Trophoblast cell (in vitro differentiated cells and primary cell): ENCODE measurements around the gene MYO10.
"Not testable (repeated sequence)": the region's sequence is repeated elsewhere in the genome, so short reads cannot be mapped to it uniquely, and the experiment has no call there.

ENCODE experiments used
- DNase-seq, 2 donors: peaks; one replicate each; pipeline ENCODE4 v3.0.0-alpha.2; 2016
- H2AFZ ChIP-seq: 2 replicates; pipeline ENCODE4 v1.6.1; 2013; ENCODE audit warnings: low read length, moderate library complexity, mild to moderate bottlenecking; ENCODE audit not compliant: insufficient read depth, poor library complexity
- H2AK5ac ChIP-seq: 2 replicates; pipeline ENCODE4 v1.6.1; 2013; ENCODE audit warnings: mild to moderate bottlenecking, low read length
- H2BK120ac ChIP-seq: 2 replicates; pipeline ENCODE4 v1.6.1; 2013; ENCODE audit warnings: low read length, mild to moderate bottlenecking, moderate library complexity; ENCODE audit not compliant: insufficient read depth, poor library complexity
- H2BK12ac ChIP-seq: 2 replicates; pipeline ENCODE4 v1.6.1; 2013; ENCODE audit warnings: mild to moderate bottlenecking, low read length, moderate library complexity
- H2BK5ac ChIP-seq: 2 replicates; pipeline ENCODE4 v1.6.1; 2013; ENCODE audit warnings: low read length, low read depth, moderate library complexity, mild to moderate bottlenecking; ENCODE audit not compliant: poor library complexity
- H3K14ac ChIP-seq: 2 replicates; pipeline ENCODE4 v1.6.1; 2013; ENCODE audit warnings: mild to moderate bottlenecking, low read length
- H3K18ac ChIP-seq: 2 replicates; pipeline ENCODE4 v1.6.1; 2013; ENCODE audit warnings: mild to moderate bottlenecking, low read length
- H3K23ac ChIP-seq: 2 replicates; pipeline ENCODE4 v1.6.1; 2013; ENCODE audit warnings: low read length
- H3K27ac ChIP-seq: 2 replicates; pipeline ENCODE4 v1.5.1; 2013; ENCODE audit warnings: low read depth, mild to moderate bottlenecking, inconsistent platforms, low read length, moderate library complexity
- H3K27me3 ChIP-seq: 2 replicates; pipeline ENCODE4 v1.6.1; 2013; ENCODE audit warnings: inconsistent platforms, mild to moderate bottlenecking, low read length, moderate library complexity; ENCODE audit not compliant: insufficient read depth
- H3K36me3 ChIP-seq, 2 experiments: 1 replicate in 1 of 2; 2 replicates in 1 of 2; pipeline ENCODE4 v1.6.1; 2013; ENCODE audit warnings: low read length in 2 of 2, mild to moderate bottlenecking in 2 of 2, moderate library complexity in 1 of 2; ENCODE audit not compliant: insufficient read depth in 2 of 2, control insufficient read depth in 1 of 2
- H3K4ac ChIP-seq: 2 replicates; pipeline ENCODE4 v1.6.1; 2013; ENCODE audit warnings: low read depth, mild to moderate bottlenecking, low read length, moderate library complexity
- H3K4me1 ChIP-seq, 2 experiments: 1 replicate in 1 of 2; 2 replicates in 1 of 2; pipeline ENCODE4 v1.6.1; 2013; ENCODE audit warnings: low read length in 2 of 2, mild to moderate bottlenecking in 2 of 2, moderate library complexity in 1 of 2; ENCODE audit not compliant: insufficient read depth in 2 of 2, control insufficient read depth in 1 of 2
- H3K4me2 ChIP-seq: 2 replicates; pipeline ENCODE4 v1.6.1; 2013; ENCODE audit warnings: inconsistent platforms, mild to moderate bottlenecking, low read length, moderate library complexity
- H3K4me3 ChIP-seq: 2 replicates; pipeline ENCODE4 v1.5.1; 2013; ENCODE audit warnings: mild to moderate bottlenecking, low read depth, low read length, inconsistent platforms
- H3K79me1 ChIP-seq: one replicate; pipeline ENCODE4 v1.6.1; 2013; ENCODE audit warnings: low read length
- H3K79me2 ChIP-seq: 2 replicates; pipeline ENCODE4 v1.6.1; 2013; ENCODE audit warnings: low read length, mild to moderate bottlenecking; ENCODE audit not compliant: control insufficient read depth, insufficient read depth, poor library complexity
- H3K9ac ChIP-seq: 2 replicates; pipeline ENCODE4 v1.6.1; 2013; ENCODE audit warnings: mild to moderate bottlenecking, low read length
- H3K9me3 ChIP-seq: 2 replicates; pipeline ENCODE4 v1.6.1; 2013; ENCODE audit warnings: low read depth, mild to moderate bottlenecking, control low read depth, inconsistent platforms, low read length; ENCODE audit not compliant: insufficient read depth
- H4K12ac ChIP-seq: 2 replicates; pipeline ENCODE4 v1.6.1; 2013; ENCODE audit warnings: low read depth, mild to moderate bottlenecking, low read length, moderate library complexity
- H4K8ac ChIP-seq: 2 replicates; pipeline ENCODE4 v1.6.1; 2013; ENCODE audit warnings: low read depth, mild to moderate bottlenecking, low read length, moderate library complexity
- H4K91ac ChIP-seq: one replicate; pipeline ENCODE4 v1.6.1; 2013; ENCODE audit warnings: low read depth, mild to moderate bottlenecking, low read length, moderate library complexity
- WGBS: extraction: QIAGEN DNeasy Blood & Tissue Kit; methylation state at CpG from one replicate; pipeline ENCODE4 v1.1.7; 2013; ENCODE audit warnings: missing lambda C conversion rate; ENCODE audit not compliant: insufficient read length, insufficient coverage; ENCODE audit errors: extremely low coverage; 5-methylcytosine and 5-hydroxymethylcytosine counted together

Gene MYO10

DNA sequence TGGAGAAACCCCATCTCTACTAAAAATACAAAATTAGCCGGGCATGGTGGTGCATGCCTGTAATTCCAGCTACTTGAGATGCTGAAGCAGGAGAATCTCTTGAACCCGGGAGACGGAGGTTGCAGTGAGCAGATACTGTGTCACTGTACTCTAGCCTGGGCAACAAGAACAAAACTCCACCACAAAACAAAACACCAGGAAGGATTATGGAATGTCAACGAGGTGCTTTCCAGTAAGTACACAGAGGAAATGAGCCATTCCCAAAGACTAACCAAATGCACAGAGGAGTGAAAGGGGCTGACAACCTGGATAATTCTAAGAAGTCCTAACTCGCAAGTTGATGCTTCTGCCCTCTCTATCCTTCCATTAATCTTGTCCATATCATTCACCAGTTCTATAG, 193.2 kb downstream of the MYO10 start:
- H4K8ac ChIP-seq = no peak overlapping the region
- no peak overlapping the region for H3K9ac ChIP-seq
- H3K27me3 ChIP-seq = no peaks in the 10 kb centered on the region
- DNase-seq = no peak
- no peak overlapping the region for H3K18ac ChIP-seq
- no peak overlapping the region for H3K4me2 ChIP-seq
- H3K4me1 ChIP-seq = peaks cover 10 to 21% of the 10 kb centered on the region in 2 experiments
- H2BK120ac ChIP-seq = no peak overlapping the region
- peaks cover 12% of the 10 kb centered on the region for H3K79me1 ChIP-seq
- no peak overlapping the region for H4K12ac ChIP-seq
- H3K14ac ChIP-seq = no peak overlapping the region
- no peak overlapping the region for H4K91ac ChIP-seq
- peaks cover 0 to 2% of the 10 kb centered on the region in 2 experiments for H3K36me3 ChIP-seq
- no peak overlapping the region for H3K4me3 ChIP-seq
- no peak overlapping the region for H2BK5ac ChIP-seq
- no peak overlapping the region for H3K4ac ChIP-seq
- H3K23ac ChIP-seq = no peak overlapping the region
- no peak overlapping the region for H2AFZ ChIP-seq
- H3K79me2 ChIP-seq = no peaks in the 10 kb centered on the region
- H3K27ac ChIP-seq = no peak overlapping the region
- H2BK12ac ChIP-seq = no peak overlapping the region
- H2AK5ac ChIP-seq = no peak overlapping the region
- WGBS = no CpG with 5 or more reads among the region's 5 CpGs
- H3K9me3 ChIP-seq = no peaks in the 10 kb centered on the region

DNA sequence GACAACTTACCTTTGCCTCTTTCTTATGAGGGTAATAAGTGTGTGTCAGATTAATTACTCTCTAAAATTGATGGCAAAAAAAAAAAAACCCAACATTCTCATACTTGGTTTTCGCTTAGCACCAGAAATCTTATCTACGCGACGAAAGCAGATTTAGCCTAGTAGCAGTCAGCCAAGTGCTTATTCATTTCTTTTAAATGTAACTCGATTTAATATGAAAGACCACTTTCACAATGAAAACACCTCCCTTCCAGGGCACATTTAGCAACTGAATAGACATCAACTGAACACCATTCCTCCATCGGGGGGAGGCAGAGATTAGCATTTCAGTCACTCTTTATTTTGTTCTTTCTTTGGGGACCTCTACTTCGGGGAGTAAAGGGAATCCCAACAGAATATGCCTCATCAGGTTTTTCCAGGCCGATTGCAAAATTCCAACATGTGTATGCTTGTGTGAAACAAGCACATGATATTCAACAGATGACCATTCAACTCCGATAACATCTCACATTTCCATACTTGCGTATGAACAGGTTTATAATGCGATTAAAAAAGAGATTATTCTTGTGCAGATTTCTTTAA, 195.2 kb downstream of the MYO10 start:
- H3K4ac ChIP-seq = no peak overlapping the region
- H3K9me3 ChIP-seq = no peaks in the 10 kb centered on the region
- H2BK120ac ChIP-seq = no peak overlapping the region
- peaks cover 16 to 28% of the 10 kb centered on the region in 2 experiments for H3K4me1 ChIP-seq
- DNase-seq = peak in 1 of 2 donors; percentile 71
- no peak overlapping the region for H2BK12ac ChIP-seq
- no peaks in the 10 kb centered on the region for H3K27me3 ChIP-seq
- H3K23ac ChIP-seq = no peak overlapping the region
- peaks cover 14% of the 10 kb centered on the region for H3K79me1 ChIP-seq
- WGBS = no CpG with 5 or more reads among the region's 11 CpGs
- no peak overlapping the region for H3K18ac ChIP-seq
- no peak overlapping the region for H2BK5ac ChIP-seq
- H3K36me3 ChIP-seq = peaks cover 0 to 2% of the 10 kb centered on the region in 2 experiments
- peaks cover 4% of the 10 kb centered on the region for H3K79me2 ChIP-seq
- no peak overlapping the region for H4K8ac ChIP-seq
- no peak overlapping the region for H2AFZ ChIP-seq
- peak overlapping the region; percentile 20 for H3K27ac ChIP-seq
- H2AK5ac ChIP-seq = no peak overlapping the region
- H3K4me3 ChIP-seq = no peak overlapping the region
- H4K91ac ChIP-seq = no peak overlapping the region
- H4K12ac ChIP-seq = no peak overlapping the region
- no peak overlapping the region for H3K9ac ChIP-seq
- no peak overlapping the region for H3K14ac ChIP-seq
- peak overlapping the region; percentile 24 for H3K4me2 ChIP-seq

DNA sequence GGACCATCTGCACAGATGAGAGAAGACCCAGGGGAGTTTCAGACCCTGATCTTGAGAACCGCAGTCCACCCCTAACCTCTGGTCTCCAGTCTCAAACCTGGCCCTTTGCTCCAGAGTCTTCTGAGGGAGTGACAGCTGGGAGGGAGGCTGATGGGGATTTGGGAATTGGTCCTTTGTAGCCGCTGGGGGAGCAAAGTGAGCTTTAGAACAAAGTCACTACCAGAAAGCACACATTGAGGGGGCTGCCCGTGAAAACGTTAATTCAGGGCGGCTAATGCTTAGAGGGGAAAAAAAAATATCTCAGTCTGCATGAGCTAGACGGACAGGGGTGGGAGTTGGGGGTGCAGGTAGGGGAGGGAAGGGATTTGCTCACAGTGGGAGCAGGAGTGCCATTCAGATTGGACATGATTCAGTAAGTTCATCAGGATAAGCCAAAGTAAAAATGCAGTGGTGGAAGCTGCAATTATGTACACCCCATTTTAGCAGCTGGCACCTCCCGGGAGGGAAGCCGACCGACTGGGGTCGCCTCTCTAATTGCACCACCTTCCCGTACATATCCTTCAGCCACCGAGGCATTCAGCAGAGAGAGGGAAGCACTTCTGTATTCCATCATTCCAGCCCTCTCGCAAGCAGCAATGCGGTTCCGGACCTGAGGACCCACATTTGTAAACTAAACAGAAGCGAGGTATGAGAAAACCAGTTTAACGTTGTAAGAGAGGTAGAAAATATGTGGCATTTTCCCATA, 195.8 kb downstream of the MYO10 start:
- Histone ChIP-seq H2BK12ac (peak overlapping the region; percentile 69), H2BK120ac (no peak overlapping the region), H3K4me1 (peaks cover 22 to 34% of the 10 kb centered on the region in 2 experiments), H4K12ac (no peak overlapping the region), H3K4me3 (no peak overlapping the region), H3K27ac (no peak overlapping the region), H3K4me2 (peak overlapping the region; percentile 24), H4K91ac (peak overlapping the region; percentile 45), H3K4ac (peak overlapping the region; percentile 73), H3K79me2 (peaks cover 9% of the 10 kb centered on the region), H2AFZ (no peak overlapping the region), H3K9me3 (no peaks in the 10 kb centered on the region), H2BK5ac (no peak overlapping the region), H3K9ac (no peak overlapping the region), H4K8ac (peak overlapping the region; percentile 17), H3K18ac (peak overlapping the region; percentile 81), H3K14ac (no peak overlapping the region), H3K27me3 (no peaks in the 10 kb centered on the region), H3K79me1 (peaks cover 20% of the 10 kb centered on the region), H3K36me3 (peaks cover 0 to 2% of the 10 kb centered on the region in 2 experiments), H3K23ac (no peak overlapping the region), H2AK5ac (no peak overlapping the region)
- no CpG with 5 or more reads among the region's 17 CpGs for WGBS
- DNase-seq = no peak

DNA sequence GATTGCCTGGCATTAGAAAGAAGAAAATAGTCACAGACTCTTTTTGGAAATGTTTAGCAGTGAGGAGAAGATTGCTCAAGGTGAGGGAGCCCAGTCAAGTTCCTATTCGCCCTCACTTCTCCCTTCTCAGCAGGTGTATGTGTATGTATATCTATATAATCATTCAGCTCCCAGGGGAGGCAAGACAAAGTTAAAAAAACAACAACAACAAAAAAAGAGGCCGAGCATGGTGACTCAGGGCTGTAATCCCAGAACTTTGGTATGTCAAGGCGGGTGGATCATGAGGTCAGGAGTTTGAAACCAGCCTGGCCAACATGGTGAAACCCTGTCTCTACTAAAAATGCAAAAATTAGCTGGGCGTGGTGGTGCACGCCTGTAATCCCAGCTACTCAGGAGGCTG, 197.7 kb downstream of the MYO10 start:
- H2BK12ac ChIP-seq, H4K8ac ChIP-seq, H3K9me3 ChIP-seq, H3K36me3 ChIP-seq, H3K23ac ChIP-seq, H3K4ac ChIP-seq, H3K4me3 ChIP-seq, H2AFZ ChIP-seq, H2BK5ac ChIP-seq, H3K18ac ChIP-seq, H3K9ac ChIP-seq, H3K27me3 ChIP-seq, H3K14ac ChIP-seq, H3K4me2 ChIP-seq, H2AK5ac ChIP-seq: not testable (repeated sequence)
- H3K27ac ChIP-seq = peak overlapping the region; percentile 61
- no CpG with 5 or more reads among the region's 5 CpGs for WGBS
- H3K79me1 ChIP-seq = peaks cover 22% of the 10 kb centered on the region
- peak overlapping the region; percentile 43 for H4K91ac ChIP-seq
- peaks cover 13% of the 10 kb centered on the region for H3K79me2 ChIP-seq
- peaks cover 24 to 36% of the 10 kb centered on the region in 2 experiments for H3K4me1 ChIP-seq
- peak in 1 of 2 donors; percentile 43 for DNase-seq
- H4K12ac ChIP-seq = peak overlapping the region; percentile 26
- H2BK120ac ChIP-seq = peak overlapping the region; percentile 46
